Left lung (tissue), 10 donors: ENCODE data around the gene PFKM. TPM values are rescaled to one million over a fixed set of nuclear protein-coding genes. Genes with fewer than 3 reads are reported as not detected.
A peak's percentile ranks its signal among the peaks of the same experiment; 100 is the strongest.

ENCODE experiments used
- ATAC-seq: fragments of 200-7000 bp; cut with Tn5 transposase; one replicate; pipeline ENCODE4 v1.9.1; 2020; ENCODE audit warnings: moderate library complexity
- DNase-seq, 4 donors: peaks; one replicate each; pipeline ENCODE4 v3.0.0-alpha.2; 2013 to 2020
- H3K27ac ChIP-seq, 2 donors: fragments of 200-600 bp; sonication (generic) in 1 of 2; one replicate each; pipeline versions ENCODE4 v1.5.0 to v1.8.0; 2020 to 2021
- H3K27me3 ChIP-seq, 2 donors: fragments of 200-600 bp; sonication (generic) in 1 of 2; one replicate each; pipeline versions ENCODE4 v1.5.0 to v1.8.0; 2020 to 2021
- H3K36me3 ChIP-seq, 2 donors: fragments of 200-600 bp; sonication (generic) in 1 of 2; one replicate each; pipeline versions ENCODE4 v1.5.0 to v1.8.0; 2020 to 2021
- H3K4me1 ChIP-seq, 2 donors: fragments of 200-600 bp; one replicate each; pipeline ENCODE4 v1.8.0; 2021
- H3K4me3 ChIP-seq, 2 donors: fragments of 200-600 bp; sonication (generic) in 1 of 2; one replicate each; pipeline versions ENCODE4 v1.5.0 to v1.8.0; 2020 to 2021; ENCODE audit warnings: mild to moderate bottlenecking in 1 of 2
- H3K9me3 ChIP-seq, 2 donors: fragments of 200-600 bp; sonication (generic) in 1 of 2; one replicate each; pipeline versions ENCODE4 v1.5.0 to v1.8.0; 2020 to 2021
- CTCF ChIP-seq, 2 donors: fragments of 200-600 bp; sonication (generic) in 1 of 2; IDR thresholded peaks; one replicate each; pipeline versions ENCODE4 v1.5.0 to v1.8.0; 2021; ENCODE audit warnings: antibody characterized with exemption in 2 of 2
- intact Hi-C, 2 donors: fragments of 100-400 bp; cut with DNase I; formaldehyde crosslinking; loops; one replicate each; pipeline versions ENCODE4 v1.11.2 to v1.14.2; 2022
- polyA plus RNA-seq, 6 donors: library from polyadenylated mRNA; unstranded; fragments of 120-200 nt; gene quantifications; one replicate each; pipeline ENCODE4 v1.2.1, GENCODE V29; 2013; ENCODE audit not compliant: insufficient read length in 6 of 6
- total RNA-seq, 2 donors: library from RNA; stranded (reverse); fragmentation: NEBNext Ultra II Directional; extraction: Animal tissue kit (Norgen Biotek cat#: 25700); gene quantifications; one replicate each; pipeline ENCODE4 v1.2.1, GENCODE V29; 2021
- donor health status: DM: no; HTN: yes; CAD: no.
- donor health status: DM: no; HTN: no; CAD: no.

Gene PFKM
- total and polyA plus RNA-seq, 8 donors: 52.3 to 97.9 (median 73.2) TPM

GRCh38 chr12:48160046-48160445, 40.9 kb downstream of the PFKM start:
- Histone ChIP-seq H3K36me3 (no peaks in the 10 kb centered on the region), H3K4me3 (no peak overlapping the region), H3K27ac (no peak overlapping the region), H3K4me1 (peaks cover 0 to 14% of the 10 kb centered on the region in 2 donors), H3K9me3 (no peaks in the 10 kb centered on the region), H3K27me3 (no peaks in the 10 kb centered on the region)
- no peak for TF ChIP-seq CTCF (IDR thresholded peaks at IDR 0.05)
- DNase-seq (no peak), ATAC-seq (no peak)
- intact Hi-C loops: no loop called here

GRCh38 chr12:48160807-48161206, 41.6 kb downstream of the PFKM start:
- no peak overlapping the region for H3K27ac ChIP-seq
- H3K4me3 ChIP-seq: no peak overlapping the region
- H3K27me3 ChIP-seq: no peaks in the 10 kb centered on the region
- no peaks in the 10 kb centered on the region for H3K36me3 ChIP-seq
- no peaks in the 10 kb centered on the region for H3K9me3 ChIP-seq
- peak in 1 of 4 donors; percentile 39 for DNase-seq
- intact Hi-C loops: no loop called here
- ATAC-seq: no peak
- H3K4me1 ChIP-seq: peaks cover 0 to 14% of the 10 kb centered on the region in 2 donors
- TF ChIP-seq CTCF (IDR thresholded peaks at IDR 0.05): no peak

- intact Hi-C loops: no loop called here
- no peak for ATAC-seq
- H3K4me1 ChIP-seq: no peaks in the 10 kb centered on the region
- H3K27ac ChIP-seq: no peak overlapping the region
- H3K9me3 ChIP-seq: no peaks in the 10 kb centered on the region
- peaks cover 0 to 15% of the 10 kb centered on the region in 2 donors for H3K27me3 ChIP-seq
- H3K36me3 ChIP-seq: no peaks in the 10 kb centered on the region
- no peak for TF ChIP-seq CTCF (IDR thresholded peaks at IDR 0.05)
- no peak overlapping the region for H3K4me3 ChIP-seq
- no peak for DNase-seq
Measured at GRCh38 chr12:48163150-48163747, 44.1 kb downstream of the PFKM start.

- ATAC-seq: no peak
- DNase-seq: no peak
- Histone ChIP-seq H3K36me3 (no peaks in the 10 kb centered on the region), H3K4me3 (no peak overlapping the region), H3K27ac (no peak overlapping the region), H3K4me1 (no peaks in the 10 kb centered on the region), H3K9me3 (no peaks in the 10 kb centered on the region), H3K27me3 (peaks cover 0 to 15% of the 10 kb centered on the region in 2 donors)
- intact Hi-C loops: no loop called here
- no peak for TF ChIP-seq CTCF (IDR thresholded peaks at IDR 0.05)
Measured at GRCh38 chr12:48164451-48164850, 45.3 kb downstream of the PFKM start.

GRCh38 chr12:48165089-48165981, 46.2 kb downstream of the PFKM start:
- Histone ChIP-seq H3K4me3 (no peak overlapping the region), H3K27ac (no peak overlapping the region), H3K36me3 (no peaks in the 10 kb centered on the region), H3K27me3 (peaks cover 0 to 15% of the 10 kb centered on the region in 2 donors), H3K4me1 (no peaks in the 10 kb centered on the region), H3K9me3 (no peaks in the 10 kb centered on the region)
- peak; percentile 82 for ATAC-seq
- TF ChIP-seq CTCF (IDR thresholded peaks at IDR 0.05): peak; percentile 87 to 91
- intact Hi-C loops: no loop called here
- peak in 1 of 4 donors; percentile 71 for DNase-seq
